Raji (cell line): ENCODE results near the gene NRP1.

Experiments
- POLR2A ChIP-seq: IDR thresholded peaks from 2 replicates; pipeline ENCODE4 v1.6.1; 2011; ENCODE audit warnings: low read depth, low read length, control low read depth; ENCODE audit not compliant: insufficient read depth

NRP1 gene

GRCh38 chr10:33333260-33334101 lies 986 bp downstream of the NRP1 start:
- TF ChIP-seq POLR2A = no peak

- no peak for TF ChIP-seq POLR2A
Observed at GRCh38 chr10:33332183-33333065, 2.0 kb downstream of the NRP1 start.

DNA sequence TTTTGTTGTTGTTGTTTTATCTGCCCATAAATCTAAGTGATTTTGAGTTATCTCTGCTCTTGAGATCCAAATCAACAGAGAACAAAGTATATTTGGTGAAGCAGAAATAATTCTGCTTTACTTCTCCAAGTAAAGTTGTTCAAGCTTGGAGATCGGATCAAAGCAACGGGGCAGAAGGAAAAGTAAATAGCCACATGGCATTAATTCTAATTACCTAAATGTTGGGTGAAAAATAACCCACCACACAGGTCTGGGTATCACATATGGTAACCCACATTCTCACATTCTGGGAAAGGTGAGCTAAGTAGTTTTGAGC lies 3.1 kb downstream of the NRP1 start:
- no peak for TF ChIP-seq POLR2A

DNA sequence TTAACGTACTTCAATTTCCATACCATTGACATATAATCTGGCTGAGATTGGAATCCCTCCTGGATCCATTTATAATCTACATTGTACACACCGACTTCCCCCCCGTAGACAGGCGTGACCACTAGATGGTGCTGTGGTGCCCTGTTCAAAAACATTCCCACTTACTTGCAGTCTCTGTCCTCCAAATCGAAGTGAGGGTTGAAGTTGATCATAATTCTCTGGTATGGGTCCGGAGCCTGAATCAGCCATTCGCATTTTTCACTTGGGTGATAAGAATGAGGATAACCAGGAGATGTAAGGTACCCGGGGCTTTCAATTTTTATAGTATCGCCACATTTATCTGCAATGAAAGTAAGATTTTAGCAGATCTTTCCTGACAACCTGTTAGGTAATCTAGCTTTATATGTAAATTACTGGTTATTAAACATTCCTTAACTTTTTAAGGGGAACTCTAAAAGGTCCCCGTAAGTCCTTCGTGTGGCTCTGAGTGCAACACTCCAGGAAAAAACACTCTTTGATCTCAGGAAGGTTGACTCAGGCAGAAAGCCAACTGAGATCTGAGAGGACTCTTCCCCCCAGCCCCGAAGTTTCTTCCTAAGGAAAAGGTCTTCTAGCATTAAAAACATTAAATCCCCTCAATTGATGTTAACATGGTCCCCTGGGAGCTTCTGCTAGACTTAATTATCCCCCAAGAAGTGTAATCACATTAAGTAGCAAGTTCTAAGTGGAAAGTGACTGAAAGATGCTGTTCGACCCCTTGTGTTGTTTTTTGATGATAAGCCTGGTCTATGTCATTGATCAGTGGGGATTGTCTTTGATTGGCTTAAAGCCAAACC lies 3.7 kb downstream of the NRP1 start:
- TF ChIP-seq POLR2A = no peak

GRCh38 chr10:33329178-33329577 lies 5.3 kb downstream of the NRP1 start:
- TF ChIP-seq POLR2A = no peak

DNA sequence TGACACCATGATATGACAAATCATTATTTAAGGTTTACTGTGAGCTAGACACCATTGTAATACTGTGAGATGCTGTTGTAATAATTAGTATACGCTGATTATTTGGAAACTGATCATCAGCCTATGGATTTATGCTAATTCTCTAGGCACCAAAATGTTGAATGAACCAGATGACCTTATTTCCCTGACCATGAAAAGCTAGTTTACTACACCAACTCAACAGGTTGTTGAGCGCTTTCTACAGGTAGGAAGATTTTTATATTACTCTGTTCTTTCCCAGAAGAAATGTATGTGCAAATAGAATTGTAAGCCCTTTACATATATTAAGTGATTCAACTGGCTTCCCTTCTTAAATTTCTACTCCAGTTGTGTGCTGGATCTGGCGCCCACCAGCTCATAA lies 6.2 kb downstream of the NRP1 start:
- no peak for TF ChIP-seq POLR2A

GRCh38 chr10:33327751-33328150 lies 6.7 kb downstream of the NRP1 start:
- no peak for TF ChIP-seq POLR2A

GRCh38 chr10:33326933-33327332 lies 7.5 kb downstream of the NRP1 start:
- no peak for TF ChIP-seq POLR2A

DNA sequence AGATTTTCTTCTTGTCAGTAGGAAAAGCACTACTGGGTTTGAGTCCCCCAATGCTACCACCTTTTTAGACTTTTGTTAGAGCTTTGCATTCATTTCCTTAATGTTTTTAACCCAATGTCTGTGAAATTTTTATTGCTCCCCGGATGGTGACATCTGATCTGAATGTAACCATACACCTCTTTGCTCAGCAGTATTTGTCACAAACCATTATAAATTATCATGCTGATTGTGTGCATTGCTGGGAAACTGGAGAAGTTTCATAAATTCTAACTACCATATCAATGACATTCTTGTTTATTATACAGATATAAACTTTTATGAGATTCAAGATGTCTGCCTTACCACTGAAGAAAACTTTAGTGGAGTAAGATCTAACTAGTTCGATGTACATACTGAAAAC lies 8.5 kb downstream of the NRP1 start:
- no peak for TF ChIP-seq POLR2A

DNA sequence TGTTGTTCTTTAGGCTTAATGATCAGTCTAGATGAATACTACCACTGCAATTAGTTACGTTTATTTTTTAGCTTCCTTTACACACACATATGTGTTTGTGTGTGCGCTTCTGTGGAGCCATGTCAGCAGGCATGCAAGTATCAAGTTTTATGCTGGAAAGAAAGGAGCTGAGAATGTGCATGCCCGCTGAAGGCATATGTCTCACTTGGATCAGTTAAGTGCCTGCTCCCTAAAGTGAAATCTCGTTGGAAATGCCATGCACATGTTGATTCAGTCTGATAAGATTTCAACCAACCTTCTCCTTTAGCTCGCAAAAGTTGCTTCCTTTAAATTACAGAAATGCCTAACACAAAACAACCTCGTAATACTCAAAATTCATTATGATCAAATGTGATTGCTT lies 10.7 kb downstream of the NRP1 start:
- no peak for TF ChIP-seq POLR2A

GRCh38 chr10:33321516-33321915 lies 13.0 kb downstream of the NRP1 start:
- TF ChIP-seq POLR2A = no peak

DNA sequence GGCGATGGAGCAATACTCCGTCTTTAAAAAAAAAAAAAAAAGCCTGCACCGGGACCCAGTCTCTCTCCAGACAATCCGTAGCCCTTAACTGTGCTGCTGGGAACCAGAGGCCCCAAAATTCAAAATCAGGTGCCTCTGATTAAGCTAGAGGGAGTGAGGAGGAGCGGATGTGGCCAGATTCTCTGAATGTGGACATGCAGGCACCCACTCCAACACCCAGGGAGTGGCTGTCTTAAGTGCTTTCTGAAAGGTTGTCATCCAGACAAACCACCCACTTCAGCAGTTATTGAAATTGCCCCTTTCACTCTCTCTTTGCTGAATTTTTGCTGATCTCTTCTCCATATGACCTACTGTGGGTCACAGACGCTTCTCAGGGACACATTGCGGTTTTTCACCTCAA lies 14.2 kb downstream of the NRP1 start:
- TF ChIP-seq POLR2A = no peak

DNA sequence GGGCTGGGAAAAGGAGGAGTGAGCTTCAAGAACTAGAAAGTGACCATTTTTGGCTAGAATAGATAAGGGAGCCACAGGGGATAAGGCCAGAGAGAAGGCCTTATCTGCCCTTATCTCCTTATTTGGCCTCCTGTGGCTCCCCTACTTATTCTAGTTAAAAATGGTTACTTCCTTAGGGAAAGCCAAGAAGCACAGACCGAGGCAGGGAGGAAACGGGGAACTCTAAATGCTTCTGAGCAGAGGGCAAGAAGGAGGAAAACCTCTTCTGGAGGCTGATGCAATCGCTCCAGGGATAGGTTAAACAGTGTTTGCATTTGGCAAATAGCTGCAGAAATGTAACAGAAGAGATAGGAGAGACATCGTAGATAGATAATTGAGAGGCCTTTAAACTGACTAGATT lies 18.6 kb downstream of the NRP1 start:
- no peak for TF ChIP-seq POLR2A

GRCh38 chr10:33314811-33315561 lies 19.5 kb downstream of the NRP1 start:
- TF ChIP-seq POLR2A = no peak

GRCh38 chr10:33311640-33312039 lies 22.8 kb downstream of the NRP1 start:
- TF ChIP-seq POLR2A = no peak
